Ishikawa (cell line): ENCODE results near the gene LEKR1.

Experiments used
- CEBPB ChIP-seq: IDR thresholded peaks from 2 replicates; pipeline ENCODE4 v1.6.1; 2012
- EP300 ChIP-seq: IDR thresholded peaks from 2 replicates; pipeline ENCODE4 v1.6.1; 2012; ENCODE audit warnings: borderline replicate concordance
- FOXM1 ChIP-seq: IDR thresholded peaks from 2 replicates; pipeline ENCODE4 v1.6.1; 2012; ENCODE audit warnings: low read depth, borderline replicate concordance
- REST ChIP-seq: IDR thresholded peaks from 2 replicates; pipeline ENCODE4 v1.6.1; 2012; ENCODE audit warnings: low read depth, mild to moderate bottlenecking
- TCF12 ChIP-seq: IDR thresholded peaks from 2 replicates; pipeline ENCODE4 v1.6.1; 2012; ENCODE audit warnings: low read depth

GRCh38 chr3:156859578-156859977 is 33.4 kb downstream of the LEKR1 start:
- TF ChIP-seq REST: no peak
- TF ChIP-seq TCF12: no peak
- no peak for TF ChIP-seq EP300
- no peak for TF ChIP-seq FOXM1
- TF ChIP-seq CEBPB: no peak
